Bronchial epithelial cell (primary cell): ENCODE measurements around the gene CD3E. TPM values are rescaled to one million over a fixed set of nuclear protein-coding genes. Genes with fewer than 3 reads are reported as not detected.

Source experiments
- DNase-seq: peaks from one replicate; pipeline ENCODE4 v3.0.0-alpha.2; 2010; ENCODE audit warnings: low read depth
- FAIRE-seq: peaks from 2 replicates; lab custom pipeline; 2011; peaks lifted over from hg19 to GRCh38; lab: Jason Lieb, UNC
- H3K27me3 ChIP-seq: 2 replicates; pipeline ENCODE4 v1.5.1; 2011; ENCODE audit warnings: low read length; ENCODE audit not compliant: control insufficient read depth, insufficient read depth
- H3K36me3 ChIP-seq: 2 replicates; pipeline ENCODE4 v1.5.1; 2011; ENCODE audit warnings: low read length; ENCODE audit not compliant: control insufficient read depth, insufficient read depth
- H3K4me3 ChIP-seq: 2 replicates; pipeline ENCODE4 v1.5.1; 2011; ENCODE audit warnings: mild to moderate bottlenecking, low read depth, low read length, control low read depth
- total RNA-seq: library from RNA; depleted of rRNA; stranded (reverse); fragments of >200 nt; gene quantifications from 2 replicates; pipeline ENCODE4 v1.2.1, GENCODE V29; 2014
- TF ChIP-seq, protein P1 (sequence below): IDR thresholded peaks from 2 replicates; pipeline ENCODE4 v1.5.1; 2011; ENCODE audit warnings: mild to moderate bottlenecking, moderate library complexity, low read length, control low read depth, inconsistent platforms; ENCODE audit not compliant: insufficient read depth, severe bottlenecking

Gene CD3E
- total RNA-seq, 1 donor from 2014 or later: not detected

DNA sequence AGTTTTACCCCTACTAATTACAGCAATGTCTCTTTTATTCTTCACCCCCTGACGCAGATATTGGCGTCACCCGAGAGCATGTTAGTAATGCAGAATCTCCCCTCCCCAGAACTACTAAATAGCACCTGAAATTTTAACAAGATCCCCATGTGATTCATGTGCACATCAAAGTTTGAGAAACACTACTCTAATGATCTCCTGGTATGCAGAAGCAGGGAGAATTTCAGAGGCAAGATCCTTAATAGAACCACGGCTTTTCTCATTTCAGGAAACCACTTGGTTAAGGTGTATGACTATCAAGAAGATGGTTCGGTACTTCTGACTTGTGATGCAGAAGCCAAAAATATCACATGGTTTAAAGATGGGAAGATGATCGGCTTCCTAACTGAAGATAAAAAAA, 44.9 kb downstream of the CD3E start:
- DNase-seq (no peak), FAIRE-seq (no peak)
- H3K27me3 ChIP-seq: no peaks in the 10 kb centered on the region
- no peaks in the 10 kb centered on the region for H3K36me3 ChIP-seq
- TF ChIP-seq, protein P1, sequence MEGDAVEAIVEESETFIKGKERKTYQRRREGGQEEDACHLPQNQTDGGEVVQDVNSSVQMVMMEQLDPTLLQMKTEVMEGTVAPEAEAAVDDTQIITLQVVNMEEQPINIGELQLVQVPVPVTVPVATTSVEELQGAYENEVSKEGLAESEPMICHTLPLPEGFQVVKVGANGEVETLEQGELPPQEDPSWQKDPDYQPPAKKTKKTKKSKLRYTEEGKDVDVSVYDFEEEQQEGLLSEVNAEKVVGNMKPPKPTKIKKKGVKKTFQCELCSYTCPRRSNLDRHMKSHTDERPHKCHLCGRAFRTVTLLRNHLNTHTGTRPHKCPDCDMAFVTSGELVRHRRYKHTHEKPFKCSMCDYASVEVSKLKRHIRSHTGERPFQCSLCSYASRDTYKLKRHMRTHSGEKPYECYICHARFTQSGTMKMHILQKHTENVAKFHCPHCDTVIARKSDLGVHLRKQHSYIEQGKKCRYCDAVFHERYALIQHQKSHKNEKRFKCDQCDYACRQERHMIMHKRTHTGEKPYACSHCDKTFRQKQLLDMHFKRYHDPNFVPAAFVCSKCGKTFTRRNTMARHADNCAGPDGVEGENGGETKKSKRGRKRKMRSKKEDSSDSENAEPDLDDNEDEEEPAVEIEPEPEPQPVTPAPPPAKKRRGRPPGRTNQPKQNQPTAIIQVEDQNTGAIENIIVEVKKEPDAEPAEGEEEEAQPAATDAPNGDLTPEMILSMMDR: no peak
- no peak overlapping the region for H3K4me3 ChIP-seq

DNA sequence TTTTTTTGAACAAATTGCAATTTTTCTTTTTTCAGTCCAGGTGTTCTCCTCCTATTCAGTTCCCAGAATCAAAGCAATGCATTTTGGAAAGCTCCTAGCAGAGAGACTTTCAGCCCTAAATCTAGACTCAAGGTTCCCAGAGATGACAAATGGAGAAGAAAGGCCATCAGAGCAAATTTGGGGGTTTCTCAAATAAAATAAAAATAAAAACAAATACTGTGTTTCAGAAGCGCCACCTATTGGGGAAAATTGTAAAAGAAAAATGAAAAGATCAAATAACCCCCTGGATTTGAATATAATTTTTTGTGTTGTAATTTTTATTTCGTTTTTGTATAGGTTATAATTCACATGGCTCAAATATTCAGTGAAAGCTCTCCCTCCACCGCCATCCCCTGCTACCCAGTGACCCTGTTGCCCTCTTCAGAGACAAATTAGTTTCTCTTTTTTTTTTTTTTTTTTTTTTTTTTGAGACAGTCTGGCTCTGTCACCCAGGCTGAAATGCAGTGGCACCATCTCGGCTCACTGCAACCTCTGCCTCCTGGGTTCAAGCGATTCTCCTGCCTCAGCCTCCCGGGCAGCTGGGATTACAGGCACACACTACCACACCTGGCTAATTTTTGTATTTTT, 48.7 kb downstream of the CD3E start:
- H3K36me3 ChIP-seq: no peaks in the 10 kb centered on the region
- DNase-seq (peak; percentile 29), FAIRE-seq (no peak)
- H3K27me3 ChIP-seq: no peaks in the 10 kb centered on the region
- TF ChIP-seq, protein P1: peak; percentile 28
- H3K4me3 ChIP-seq: no peak overlapping the region

- DNase-seq (no peak), FAIRE-seq (no peak)
- H3K27me3 ChIP-seq: no peaks in the 10 kb centered on the region
- TF ChIP-seq, protein P1: no peak
- no peak overlapping the region for H3K4me3 ChIP-seq
- no peaks in the 10 kb centered on the region for H3K36me3 ChIP-seq
Observed at GRCh38 chr11:118358071-118358470, 53.5 kb downstream of the CD3E start.

- FAIRE-seq: no peak
- peak; percentile 80 for DNase-seq
- H3K4me3 ChIP-seq: peak within 1 kb of the TSS; percentile 74
- TF ChIP-seq, protein P1: no peak
- H3K36me3 ChIP-seq: no peaks in the 10 kb centered on the region
- no peaks in the 10 kb centered on the region for H3K27me3 ChIP-seq
Observed at GRCh38 chr11:118359295-118359958, 54.9 kb downstream of the CD3E start, which contains the start of gene UBE4A. Gene UBE4A, plus strand, starts transcription at chr11:118359600. Its CDS starts 5,481 bp downstream, at chr11:118365081.

DNA sequence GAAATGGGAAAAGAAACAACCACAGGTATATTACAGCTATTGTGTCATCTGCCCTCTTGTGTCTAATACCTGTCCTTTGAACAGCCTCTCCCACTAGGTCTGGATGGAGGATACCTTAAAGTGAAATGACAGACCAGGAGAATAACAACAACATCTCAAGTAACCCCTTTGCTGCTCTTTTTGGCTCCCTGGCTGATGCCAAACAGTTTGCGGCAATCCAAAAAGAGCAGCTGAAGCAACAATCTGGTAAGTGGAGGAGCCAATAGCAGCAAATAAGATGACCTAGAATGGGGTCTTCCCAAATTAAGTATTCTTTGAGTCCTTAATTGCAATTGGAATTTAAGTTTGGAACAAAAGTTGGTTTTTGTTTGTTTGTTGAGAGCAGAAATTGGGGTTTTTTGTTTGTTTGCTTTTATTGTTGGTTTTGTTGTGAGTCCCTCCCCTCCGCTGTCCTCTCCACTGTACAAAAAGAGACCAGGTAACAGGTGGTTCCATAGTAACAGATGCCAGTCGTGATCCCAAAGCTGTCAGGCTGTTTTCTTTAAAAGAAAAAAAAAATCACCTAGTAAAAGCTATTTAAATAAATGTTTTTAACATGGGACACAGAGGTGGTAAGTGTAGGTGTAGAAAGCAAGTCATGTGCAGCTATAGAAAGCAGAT, 60.6 kb downstream of the CD3E start:
- TF ChIP-seq, protein P1: no peak
- Histone ChIP-seq H3K36me3 (peaks cover 14% of the 10 kb centered on the region), H3K27me3 (no peaks in the 10 kb centered on the region), H3K4me3 (no peak overlapping the region)
- no peak for FAIRE-seq
- no peak for DNase-seq

Other genes starting within 250 kb of the CD3E start
- 42.4 and 202 TPM in 2 replicates for gene TMPRSS4, start 227.7 kb upstream of the CD3E start, total RNA-seq
- gene SMIM35, start 217.8 kb upstream of the CD3E start, total RNA-seq: not detected in 2 replicates
- 0.53 and 1.2 TPM in 2 replicates for gene SCN4B, start 151.9 kb upstream of the CD3E start, total RNA-seq
- under 0.01 and 0.13 TPM in 2 replicates for gene SCN2B, start 128.1 kb upstream of the CD3E start, total RNA-seq
- gene JAML, start 79.7 kb upstream of the CD3E start, total RNA-seq: 0.13 TPM in 1 of 2 replicates, not detected in the other
- 34.8 and 81.4 TPM in 2 replicates for gene MPZL3, start 52.4 kb upstream of the CD3E start, total RNA-seq
- 38.7 and 79.2 TPM in 2 replicates for gene MPZL2, start 40.4 kb upstream of the CD3E start, total RNA-seq
- not detected in 2 replicates for gene CD3D, start 38.0 kb downstream of the CD3E start, total RNA-seq
- not detected in 2 replicates for gene CD3G, start 39.6 kb downstream of the CD3E start, total RNA-seq
- gene UBE4A, start 54.9 kb downstream of the CD3E start, total RNA-seq: 16.1 and 21.9 TPM in 2 replicates
- gene ATP5MG, start 96.9 kb downstream of the CD3E start, total RNA-seq: 61.1 and 113 TPM in 2 replicates
- gene KMT2A, start 131.8 kb downstream of the CD3E start, total RNA-seq: 14.0 and 20.6 TPM in 2 replicates
- 0.51 TPM in 1 of 2 replicates, not detected in the other for gene TTC36, start 222.7 kb downstream of the CD3E start, total RNA-seq
- gene TMEM25, start 226.5 kb downstream of the CD3E start, total RNA-seq: 13.8 and 14.7 TPM in 2 replicates